ENCODE results near the gene ADAP2. TPM values are rescaled to one million over a fixed set of nuclear protein-coding genes. Genes with fewer than 3 reads are reported as not detected.
A peak's percentile ranks its signal among the peaks of the same experiment; 100 is the strongest.

The ADAP2 gene
- total RNA-seq, 4 donors from 2014 or later = 1.6 to 32.2 (median 13.6) TPM

GRCh38 chr17:30933966-30934365 is 12.2 kb downstream of the ADAP2 start:
- no peaks in the 10 kb centered on the region for H3K9me3 ChIP-seq
- no peak for DNase-seq
- H3K36me3 ChIP-seq = no peaks in the 10 kb centered on the region
- H3K4me3 ChIP-seq = no peak overlapping the region
- H3K27ac ChIP-seq = no peak overlapping the region
- TF ChIP-seq CTCF (IDR thresholded peaks at IDR 0.05) (no peak), POLR2A (IDR thresholded peaks at IDR 0.05) (no peak)
- no peaks in the 10 kb centered on the region for H3K27me3 ChIP-seq
- H3K4me1 ChIP-seq = no peaks in the 10 kb centered on the region

- TF ChIP-seq POLR2A (IDR thresholded peaks at IDR 0.05) (no peak), CTCF (IDR thresholded peaks at IDR 0.05) (no peak)
- no peaks in the 10 kb centered on the region for H3K27me3 ChIP-seq
- H3K4me1 ChIP-seq = no peaks in the 10 kb centered on the region
- DNase-seq = no peak
- H3K4me3 ChIP-seq = no peak overlapping the region
- peak overlapping the region in 3 of 4 donors; percentile 20 to 57 (median 28) for H3K27ac ChIP-seq
- H3K36me3 ChIP-seq = no peaks in the 10 kb centered on the region
- H3K9me3 ChIP-seq = no peaks in the 10 kb centered on the region
Measured at GRCh38 chr17:30939051-30939689, 17.4 kb downstream of the ADAP2 start.

GRCh38 chr17:30942308-30943079 is 20.7 kb downstream of the ADAP2 start:
- no peaks in the 10 kb centered on the region for H3K36me3 ChIP-seq
- H3K27ac ChIP-seq = no peak overlapping the region

GRCh38 chr17:30947796-30948195 is 26.1 kb downstream of the ADAP2 start:
- H3K4me1 ChIP-seq = peaks cover 0 to 22% (median 0%) of the 10 kb centered on the region in 4 donors
- no peaks in the 10 kb centered on the region for H3K36me3 ChIP-seq
- H3K4me3 ChIP-seq = no peak overlapping the region
- H3K27me3 ChIP-seq = no peaks in the 10 kb centered on the region
- DNase-seq = no peak
- H3K9me3 ChIP-seq = no peaks in the 10 kb centered on the region
- TF ChIP-seq CTCF (IDR thresholded peaks at IDR 0.05) (no peak), POLR2A (IDR thresholded peaks at IDR 0.05) (no peak)
- H3K27ac ChIP-seq = no peak overlapping the region

More at GRCh38 chr17:30942308-30943079, 20.7 kb downstream of the ADAP2 start:
- no peaks in the 10 kb centered on the region for H3K27me3 ChIP-seq
- TF ChIP-seq POLR2A (IDR thresholded peaks at IDR 0.05) (no peak), CTCF (IDR thresholded peaks at IDR 0.05) (no peak)
- H3K9me3 ChIP-seq = no peaks in the 10 kb centered on the region
- DNase-seq = no peak
- no peak overlapping the region for H3K4me3 ChIP-seq
- H3K4me1 ChIP-seq = no peaks in the 10 kb centered on the region

GRCh38 chr17:30950189-30950588 is 28.4 kb downstream of the ADAP2 start:
- Histone ChIP-seq H3K4me3 (no peak overlapping the region), H3K27ac (peak overlapping the region in 3 of 4 donors; percentile 4 to 72 (median 27)), H3K4me1 (peaks cover 0 to 22% (median 0%) of the 10 kb centered on the region in 4 donors), H3K9me3 (no peaks in the 10 kb centered on the region), H3K36me3 (no peaks in the 10 kb centered on the region), H3K27me3 (no peaks in the 10 kb centered on the region)
- TF ChIP-seq POLR2A (IDR thresholded peaks at IDR 0.05) = no peak
- no peak for TF ChIP-seq CTCF (IDR thresholded peaks at IDR 0.05)
- DNase-seq = peak in 1 of 3 donors; percentile 43

Data from Peyer's patch (tissue), 4 donors.